ENCODE measurements around the gene PALD1. TPM values are rescaled to one million over a fixed set of nuclear protein-coding genes. Genes with fewer than 3 reads are reported as not detected.

Gene PALD1
- polyA plus RNA-seq (ENCODE audit: insufficient read length in 4 of 4): 10 to 100 TPM; 10.5 to 13.3 (median 12.0) TPM

DNA sequence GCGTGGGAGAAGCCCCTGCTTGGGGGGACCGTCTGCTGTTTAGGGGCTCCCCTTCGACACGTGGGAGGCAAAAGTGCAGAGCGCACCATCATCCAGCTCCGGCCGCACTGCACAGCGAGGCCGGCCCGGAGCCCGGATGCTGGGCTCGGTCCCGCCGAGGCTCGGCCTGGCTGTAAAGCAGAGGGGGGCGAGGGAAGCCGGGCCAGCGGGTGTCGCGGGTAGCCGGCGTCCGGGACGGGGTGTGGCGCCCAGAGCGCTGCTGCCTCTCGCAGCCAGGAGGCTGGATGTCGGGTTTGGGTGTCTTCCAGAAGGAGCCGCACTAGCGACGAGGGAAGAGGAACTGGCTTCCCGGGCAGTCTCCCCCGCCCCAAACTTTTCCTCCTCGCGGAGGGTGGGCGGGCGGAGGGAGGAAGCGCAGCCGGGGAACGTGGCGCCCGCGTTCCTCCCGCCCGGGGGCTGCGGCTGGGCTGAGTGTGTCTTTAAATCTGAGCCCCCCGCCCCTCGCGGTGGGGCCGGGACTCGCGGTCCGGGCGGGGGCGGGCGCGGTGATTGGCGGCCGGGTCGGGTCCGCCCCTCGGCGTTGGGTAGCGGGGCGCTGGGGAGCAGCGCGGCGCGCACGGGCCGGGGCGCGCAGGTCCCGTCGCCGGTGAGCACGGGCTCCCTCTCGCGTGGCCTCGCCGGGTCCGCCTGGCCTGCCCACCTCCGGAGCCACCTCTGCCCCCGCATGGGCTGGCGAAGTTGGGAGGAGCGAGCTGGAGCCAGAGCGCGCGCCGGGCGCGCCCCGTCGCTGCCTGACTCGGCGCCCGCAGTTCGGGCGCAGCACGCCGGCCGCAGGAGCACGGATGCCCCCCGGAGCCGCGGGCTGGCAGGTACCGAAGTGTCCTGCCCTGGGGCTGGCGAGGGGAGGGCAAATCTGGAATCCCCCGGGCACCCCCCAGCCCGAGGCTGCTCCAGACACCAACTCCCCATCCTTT is at the start of gene PALD1:
Gene PALD1, plus strand, starts transcription at position 577 of the 974 bp plus-strand sequence. CDS start 47,185 bp downstream, outside the sequence.
- peak in 1 of 4 donors; percentile 75 for DNase-seq (ENCODE audit: low read depth in 4 of 4, low spot score in 2 of 4)

DNA sequence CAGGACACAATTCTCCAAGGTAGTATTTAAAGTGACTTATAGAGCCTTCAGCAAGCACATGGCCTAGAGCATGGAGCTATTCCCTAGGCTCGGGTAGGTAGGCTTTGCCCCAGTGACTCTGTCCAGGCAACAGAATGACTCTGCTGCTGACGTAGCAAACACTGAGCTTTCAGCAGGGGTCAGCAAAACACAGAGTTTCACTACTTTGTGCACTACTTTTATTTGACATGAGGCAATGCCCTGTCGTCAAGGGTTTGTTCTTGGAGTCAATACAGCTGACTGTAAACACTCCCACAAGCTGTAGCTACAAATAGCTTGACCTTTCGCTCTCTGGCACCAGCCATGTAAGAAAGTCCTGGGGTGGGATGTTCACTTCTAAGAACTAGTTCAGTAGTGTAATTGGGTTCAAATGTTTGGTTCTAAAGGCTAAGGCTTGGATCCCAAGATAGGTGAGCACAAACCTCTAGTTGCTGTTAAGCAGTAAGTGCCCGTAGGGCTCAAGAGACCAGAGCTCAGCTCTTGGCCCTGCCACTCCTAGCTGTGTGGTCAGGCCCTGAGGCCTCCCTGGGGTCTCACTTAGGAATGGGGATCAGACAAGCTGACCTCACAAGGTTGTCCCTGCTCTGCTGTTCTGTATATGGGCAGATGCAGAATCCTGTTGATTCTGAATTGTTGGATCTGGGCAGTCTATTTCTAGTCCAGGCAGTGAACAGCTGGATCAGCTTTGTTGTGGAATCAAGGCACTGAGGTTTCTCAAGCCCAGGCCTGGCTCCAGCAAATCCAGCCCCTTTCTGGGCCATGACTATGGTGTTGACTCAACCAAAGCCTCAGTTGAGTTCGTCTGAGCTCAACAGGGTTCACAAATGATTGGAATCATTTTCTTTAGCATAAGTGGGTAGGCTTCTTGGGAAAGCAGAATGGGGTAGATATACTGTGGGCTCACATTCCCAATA is 47.8 kb upstream of the PALD1 start:
- peak in 2 of 4 donors; percentile 52 to 54 for DNase-seq (ENCODE audit: low read depth in 4 of 4, low spot score in 2 of 4)

DNA sequence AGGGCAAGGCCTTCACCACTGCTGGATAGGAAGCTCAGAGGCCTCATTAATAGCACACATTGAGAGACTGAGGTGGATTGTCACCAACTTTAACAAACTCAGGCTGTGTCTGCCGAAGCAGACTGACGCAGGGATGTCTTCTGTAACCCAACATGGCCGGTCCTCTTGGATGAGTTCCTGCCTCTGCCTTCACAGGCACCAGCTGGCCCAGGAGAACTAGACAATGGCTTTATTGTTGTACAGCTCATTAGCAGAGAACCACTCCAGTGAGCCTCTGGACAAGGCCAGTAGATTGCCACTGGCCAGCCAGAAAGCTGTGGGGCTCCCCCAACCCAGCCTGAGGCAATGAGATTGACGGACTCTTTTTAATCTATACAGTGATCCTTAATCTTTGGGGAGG is 46.5 kb upstream of the PALD1 start:
- DNase-seq (ENCODE audit: low read depth in 4 of 4, low spot score in 2 of 4): no peak

DNA sequence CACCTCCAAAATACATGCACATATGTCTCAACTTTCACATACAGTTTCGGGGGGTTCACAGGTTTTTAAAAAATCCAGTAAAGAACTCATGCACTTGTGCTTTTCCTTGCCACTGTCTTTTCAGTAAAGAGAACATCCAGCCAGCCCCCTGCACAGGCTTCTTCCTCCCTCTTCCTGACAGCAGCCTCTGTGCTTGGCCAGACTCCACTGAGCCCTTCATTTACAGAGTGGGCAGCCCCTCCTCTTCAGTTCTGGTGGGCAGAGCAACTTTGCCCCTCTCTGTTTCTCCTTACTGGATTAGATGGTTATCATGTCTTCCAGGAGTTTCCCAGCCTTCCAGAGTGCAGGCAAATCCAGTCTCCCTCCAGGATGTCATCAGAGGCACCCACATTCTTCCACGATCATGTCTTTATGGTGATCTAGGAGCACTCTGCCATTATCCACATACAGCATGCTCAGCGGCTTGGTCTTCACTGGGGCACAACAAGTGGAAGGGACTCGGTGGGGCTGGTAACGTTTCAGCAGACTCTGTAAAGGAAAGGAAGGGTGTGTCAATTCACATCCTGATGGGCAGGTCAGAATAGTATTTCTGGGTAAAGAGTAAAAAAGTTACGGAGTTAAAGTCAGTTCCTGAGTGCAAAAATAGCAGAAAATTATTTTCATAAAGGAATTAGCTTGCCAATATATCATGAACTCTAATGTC is 45.9 kb upstream of the PALD1 start:
- DNase-seq (ENCODE audit: low read depth in 4 of 4, low spot score in 2 of 4): no peak

DNA sequence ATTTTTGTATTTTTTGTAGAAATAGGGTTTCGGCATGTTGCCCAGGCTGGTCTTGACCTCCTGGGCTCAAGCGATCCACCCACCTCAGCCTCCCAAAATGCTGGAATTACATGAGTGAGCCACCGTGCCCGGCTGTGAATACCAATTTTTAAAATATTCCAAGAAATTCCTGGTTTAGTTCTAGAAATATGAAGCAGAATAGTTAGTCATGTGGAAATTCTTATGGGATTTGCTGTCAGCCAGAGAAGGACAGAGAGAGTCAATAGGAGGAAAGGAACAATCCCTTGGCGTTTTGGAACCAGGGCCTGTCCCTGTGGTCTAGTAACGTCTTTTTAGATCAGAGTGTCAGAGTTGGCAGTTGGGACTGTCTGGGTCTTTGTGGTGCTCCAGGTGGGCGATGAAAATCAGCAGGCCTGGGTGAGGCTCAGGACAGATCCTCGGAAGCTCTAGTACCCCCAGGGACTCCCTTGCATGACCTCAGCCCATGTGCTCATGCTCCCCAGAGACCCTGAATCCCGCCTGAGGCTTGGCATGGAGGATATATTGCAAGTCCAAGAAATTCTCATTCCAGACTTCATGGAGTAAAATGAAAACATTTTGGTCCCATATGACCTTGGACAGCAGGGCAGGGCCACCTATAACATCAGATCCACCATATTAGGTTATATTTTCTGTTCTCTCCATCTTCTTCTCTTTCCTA is 44.8 kb upstream of the PALD1 start:
- DNase-seq (ENCODE audit: low read depth in 4 of 4, low spot score in 2 of 4): no peak

DNA sequence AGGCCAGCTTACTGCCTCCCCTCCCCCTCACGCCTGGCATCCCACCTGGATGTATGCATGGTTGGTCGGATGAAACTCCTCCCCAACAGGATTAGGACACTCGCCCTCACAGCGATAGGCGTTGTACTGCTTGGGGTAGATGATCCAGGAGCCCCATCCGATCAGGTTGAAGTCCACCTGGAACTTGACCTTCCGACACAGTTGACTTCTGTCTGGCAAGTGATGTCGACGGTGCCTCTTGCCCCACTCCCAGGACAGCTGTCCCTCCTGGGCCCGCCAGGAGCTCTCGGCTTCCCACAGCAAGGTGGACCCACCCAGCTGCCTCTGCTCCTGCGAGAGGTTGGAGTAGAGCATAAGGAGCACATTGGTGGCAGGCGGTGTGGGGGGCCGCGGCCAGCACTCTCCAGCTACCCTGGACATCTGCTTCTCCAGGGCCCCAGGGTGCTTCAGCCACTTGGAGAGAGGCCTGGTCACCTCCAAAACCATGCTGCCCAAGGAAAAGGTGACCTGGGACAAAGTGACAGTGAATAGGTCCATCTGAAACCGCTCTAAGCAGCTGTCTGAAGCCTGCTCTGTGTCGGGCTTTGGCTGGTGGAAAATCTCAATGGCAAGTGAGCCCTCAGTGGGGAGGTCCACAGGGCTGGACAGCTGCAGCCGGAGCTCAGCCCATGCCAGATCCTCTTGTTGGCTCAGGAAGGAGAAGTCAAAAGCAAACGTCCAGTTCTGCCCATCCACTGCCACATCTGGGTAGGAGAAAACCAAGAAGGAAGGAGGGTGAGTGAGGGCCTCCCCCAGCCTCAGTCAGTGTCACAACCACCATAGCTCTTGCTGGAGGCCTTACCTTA is 43.1 kb upstream of the PALD1 start:
- DNase-seq (ENCODE audit: low read depth in 4 of 4, low spot score in 2 of 4): no peak

DNA sequence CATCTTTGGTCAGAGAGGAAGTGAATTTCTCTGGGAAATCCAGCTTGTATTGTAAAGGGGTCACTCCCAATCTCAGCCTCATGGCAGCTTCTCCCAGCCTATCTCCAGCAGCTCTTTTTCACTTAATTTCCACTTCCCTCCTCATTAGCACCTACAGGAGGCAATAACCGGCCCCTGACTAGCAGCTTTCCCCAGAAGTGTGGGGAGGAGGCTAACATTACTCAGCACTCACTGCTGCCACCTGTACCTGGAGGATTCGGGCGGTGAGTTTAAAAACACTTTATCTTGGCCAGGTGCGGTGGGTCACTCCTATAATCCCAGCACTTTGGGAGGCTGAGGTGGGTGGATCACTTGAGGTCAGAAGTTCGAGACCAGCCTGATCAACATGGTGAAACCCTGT is 40.8 kb upstream of the PALD1 start:
- no peak for DNase-seq (ENCODE audit: low read depth in 4 of 4, low spot score in 2 of 4)

DNA sequence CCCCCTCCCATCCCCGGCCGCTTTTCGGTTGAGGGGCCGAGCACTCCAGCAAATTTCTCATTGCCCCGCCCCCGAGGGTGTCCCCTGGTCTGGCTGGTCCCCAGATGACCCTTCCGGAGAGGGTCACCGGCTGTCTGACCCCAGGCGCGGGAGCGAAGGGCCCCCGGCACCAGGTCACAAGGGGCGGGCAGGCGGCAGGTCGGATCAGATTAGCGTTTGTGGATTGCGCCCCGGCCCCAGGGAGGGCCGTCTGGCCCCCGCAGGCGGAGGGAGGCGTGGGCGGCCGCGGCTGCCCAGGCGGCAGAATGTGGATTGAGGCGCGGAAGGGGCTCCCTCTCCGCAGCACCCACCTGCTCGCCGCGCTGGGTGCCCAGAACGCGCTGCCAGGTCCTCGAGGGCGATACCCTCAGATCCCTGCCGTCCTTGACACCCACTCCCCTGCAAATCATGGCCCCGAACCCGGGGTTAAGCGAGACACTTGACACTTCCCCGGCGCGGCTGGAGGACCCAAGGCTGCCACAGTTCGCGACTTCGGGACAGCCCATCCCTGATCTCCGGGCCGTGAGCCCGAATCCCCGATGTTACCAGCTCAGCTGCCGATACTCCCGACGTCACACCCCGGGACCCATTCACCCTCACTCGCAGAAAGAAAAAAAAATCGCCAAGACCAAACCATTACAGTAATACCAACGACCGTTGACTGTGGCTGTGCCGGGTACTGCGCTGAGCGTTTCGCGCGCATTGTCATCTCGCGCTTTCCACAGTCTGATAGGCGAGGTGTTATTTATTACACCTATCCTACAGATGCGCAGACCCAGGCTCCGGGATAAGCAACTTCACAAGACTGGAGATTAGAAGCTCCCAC is 38.0 kb upstream of the PALD1 start:
- no peak for DNase-seq (ENCODE audit: low read depth in 4 of 4, low spot score in 2 of 4)

DNA sequence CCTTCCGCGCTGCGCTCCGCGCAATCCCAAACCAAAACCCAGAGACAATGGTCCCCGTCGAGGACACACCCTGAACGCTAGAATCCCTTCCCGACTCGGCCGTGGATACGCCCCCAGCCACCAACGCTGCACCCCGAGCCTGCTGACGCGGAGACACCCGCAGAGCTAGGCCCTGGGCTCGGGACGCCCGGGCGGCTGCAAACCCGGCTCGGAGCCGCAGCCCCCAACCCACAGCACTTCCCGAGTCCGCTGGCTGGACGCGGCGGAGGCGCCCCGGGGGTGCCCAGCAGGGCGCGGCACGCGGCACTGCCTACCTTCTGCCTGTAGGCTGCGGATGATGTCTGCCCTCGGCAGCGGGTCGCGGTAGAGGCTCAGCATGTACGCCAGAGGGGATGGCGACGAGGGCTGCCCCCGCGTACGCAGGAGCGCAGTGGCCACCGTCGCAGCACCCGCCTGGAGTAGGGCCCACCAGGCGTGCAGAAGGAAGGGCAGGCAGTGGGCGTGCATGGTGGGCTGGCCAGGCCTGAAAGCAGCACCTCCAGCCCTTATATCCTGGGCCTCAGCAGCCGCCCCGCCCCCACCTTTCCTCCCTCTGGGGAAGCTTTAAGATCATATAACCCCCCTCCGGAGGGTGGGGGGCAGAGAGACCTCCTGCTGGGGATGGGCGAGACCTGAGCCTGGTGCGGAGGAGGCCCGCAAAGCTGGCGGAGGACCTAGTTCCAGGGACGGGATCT is 37.2 kb upstream of the PALD1 start, which contains the start of gene NODAL:
Gene NODAL, minus strand, starts transcription at position 521 of the 734 bp plus-strand sequence. Its CDS starts 14 bp downstream, at position 507.
- DNase-seq (ENCODE audit: low read depth in 4 of 4, low spot score in 2 of 4): no peak

DNA sequence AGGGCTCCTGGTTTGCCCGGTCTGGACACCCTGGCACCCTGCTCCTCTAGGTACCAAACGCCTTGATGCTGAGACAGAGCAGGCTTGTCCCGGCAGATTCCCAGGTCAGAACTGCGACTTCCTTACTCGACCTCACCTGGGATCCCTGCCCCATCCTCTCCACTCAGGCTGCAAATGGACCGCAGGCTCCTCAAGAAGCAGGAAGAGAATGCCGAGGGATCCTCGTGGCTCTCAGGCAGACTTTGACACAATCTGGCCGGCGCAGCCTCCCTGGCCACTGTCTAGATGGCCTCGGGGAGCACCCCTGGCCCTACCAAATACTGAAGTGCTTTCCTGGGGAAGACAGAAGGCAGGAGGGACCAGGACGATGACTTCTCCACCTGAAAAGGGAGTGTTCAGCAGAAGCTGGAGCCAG is 36.7 kb upstream of the PALD1 start:
- no peak for DNase-seq (ENCODE audit: low read depth in 4 of 4, low spot score in 2 of 4)

DNA sequence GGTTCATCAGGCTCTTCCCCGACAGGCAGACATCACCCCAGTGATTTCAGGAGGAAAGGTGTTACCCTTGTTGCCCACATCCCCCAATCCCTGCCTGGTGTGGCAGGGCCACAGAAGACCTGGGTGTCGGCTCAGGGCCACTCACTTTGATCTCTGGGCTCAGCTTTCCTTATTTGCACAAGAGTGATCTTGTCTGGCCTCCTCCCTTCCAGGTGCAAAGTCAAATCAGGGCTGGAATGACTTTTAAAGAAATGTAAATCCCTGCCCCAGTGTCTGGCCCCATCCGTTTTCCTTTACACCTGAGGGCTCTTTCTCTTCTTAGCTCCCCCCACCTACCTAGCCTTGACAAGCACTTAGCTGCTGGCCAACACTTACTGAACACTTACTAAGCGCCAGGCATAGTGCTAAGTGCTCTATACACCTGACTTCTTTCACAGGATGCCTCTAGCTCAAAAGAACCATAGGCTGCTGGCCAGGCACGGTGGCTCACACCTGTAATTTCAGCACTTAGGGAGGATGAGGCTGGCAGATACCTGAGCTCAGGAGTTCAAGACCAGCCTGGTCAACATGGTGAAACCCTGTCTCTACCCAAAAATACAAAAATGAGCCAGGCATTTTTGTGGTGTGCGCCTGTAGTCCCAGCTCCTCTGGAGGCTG is 36.1 kb upstream of the PALD1 start:
- no peak for DNase-seq (ENCODE audit: low read depth in 4 of 4, low spot score in 2 of 4)

DNA sequence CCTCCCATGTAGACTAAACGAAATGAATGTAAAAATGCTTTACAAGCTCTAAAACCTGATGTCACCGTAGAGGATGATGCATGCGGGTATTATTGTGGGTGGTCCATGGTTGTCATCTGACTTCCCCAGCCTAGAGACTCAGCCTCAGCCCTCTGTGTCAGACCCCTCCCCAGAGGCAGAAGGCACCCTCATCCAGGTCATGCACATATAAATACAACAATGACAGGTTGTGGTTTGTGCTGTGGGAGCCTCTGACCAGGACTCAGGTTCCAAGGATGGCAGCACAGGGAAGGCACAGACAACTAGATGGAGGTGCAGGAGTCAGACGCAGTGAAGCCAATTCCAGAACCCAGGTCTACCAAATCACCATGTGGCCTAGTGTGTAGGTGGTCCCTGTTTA is 33.8 kb upstream of the PALD1 start:
- DNase-seq (ENCODE audit: low read depth in 4 of 4, low spot score in 2 of 4): no peak

DNA sequence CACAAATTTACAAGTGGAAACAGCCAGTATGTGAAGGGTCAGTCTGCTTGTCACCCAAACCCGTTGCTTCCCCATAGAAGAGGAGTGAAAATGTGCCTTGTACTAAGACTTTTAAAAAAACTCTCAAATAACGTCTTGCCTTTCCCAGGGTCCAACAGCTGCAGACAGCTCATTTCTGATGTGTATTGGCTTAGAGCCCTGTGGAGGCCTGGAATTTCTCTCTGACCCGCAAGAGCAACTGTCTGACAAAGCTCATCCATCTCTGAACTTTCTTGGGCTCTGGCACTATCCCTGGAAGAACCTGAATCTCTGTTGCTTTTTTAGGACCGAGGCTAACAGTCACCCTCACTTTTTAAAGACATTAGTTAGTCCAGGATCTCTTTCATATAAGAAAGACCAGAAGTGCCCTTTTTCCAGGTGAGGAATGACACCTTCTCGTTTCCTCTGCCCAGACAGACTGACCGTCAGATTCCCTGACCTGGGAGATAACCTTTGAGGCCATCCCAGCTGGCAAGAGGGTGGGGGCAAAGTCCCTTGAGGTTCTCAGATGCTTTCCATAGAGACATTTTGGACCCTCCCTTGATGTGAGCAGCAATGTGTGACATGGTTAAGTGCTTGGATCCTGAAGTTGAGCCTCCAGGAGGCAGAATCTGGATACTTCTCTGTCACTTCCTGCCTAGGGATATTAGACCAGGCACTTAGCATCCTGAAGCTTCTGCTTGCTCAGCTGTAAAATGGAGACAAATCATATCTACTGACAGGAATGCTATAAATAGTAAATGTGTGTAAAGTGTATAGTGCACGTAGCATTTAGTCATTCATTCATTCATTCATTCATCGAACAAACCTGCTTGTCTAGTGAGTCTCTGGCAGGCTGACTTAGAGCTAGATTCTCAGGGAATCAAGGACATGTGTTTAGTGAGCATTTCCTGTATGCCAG is 32.6 kb upstream of the PALD1 start:
- DNase-seq (ENCODE audit: low read depth in 4 of 4, low spot score in 2 of 4): no peak

DNA sequence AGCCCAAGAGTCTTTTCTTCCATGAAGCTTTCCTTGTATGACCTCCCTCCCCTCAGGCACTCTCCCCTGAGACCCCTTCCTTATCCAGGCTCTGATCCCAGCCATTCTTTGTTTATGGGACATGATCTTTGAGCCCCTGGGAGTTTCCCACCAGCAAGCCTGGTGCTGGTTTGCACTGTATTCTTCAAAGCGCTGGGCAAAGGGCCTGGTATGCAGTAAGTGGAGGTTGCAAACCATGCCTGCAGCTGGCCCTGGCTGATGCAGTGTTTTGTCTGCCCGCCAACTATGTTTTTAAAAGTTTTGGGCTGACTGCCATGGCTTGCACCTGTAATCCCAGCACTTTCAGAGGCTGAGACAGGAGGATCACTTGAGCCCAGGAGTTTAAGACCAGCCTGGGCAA is 30.3 kb upstream of the PALD1 start:
- no peak for DNase-seq (ENCODE audit: low read depth in 4 of 4, low spot score in 2 of 4)

DNA sequence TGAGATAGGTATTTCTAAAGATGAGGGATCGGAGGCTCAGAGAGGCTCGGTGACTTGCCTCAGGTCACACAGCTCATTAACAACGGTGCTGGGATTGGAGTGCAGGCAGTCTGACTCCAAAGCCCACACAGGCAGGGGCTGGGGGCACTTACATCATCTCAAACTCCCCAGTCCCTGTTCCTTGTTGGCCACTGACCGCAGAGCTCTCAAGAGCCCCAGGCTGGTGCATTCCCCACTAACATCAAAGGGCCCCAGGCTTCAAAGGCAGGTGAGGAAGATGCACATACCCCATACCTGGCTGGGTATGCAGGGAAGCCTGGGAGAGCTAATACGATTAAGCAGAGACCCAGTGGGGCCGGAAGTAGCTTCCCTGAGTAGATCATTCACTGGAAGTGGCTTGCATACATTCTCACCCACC is 23.3 kb upstream of the PALD1 start:
- no peak for DNase-seq (ENCODE audit: low read depth in 4 of 4, low spot score in 2 of 4)

DNA sequence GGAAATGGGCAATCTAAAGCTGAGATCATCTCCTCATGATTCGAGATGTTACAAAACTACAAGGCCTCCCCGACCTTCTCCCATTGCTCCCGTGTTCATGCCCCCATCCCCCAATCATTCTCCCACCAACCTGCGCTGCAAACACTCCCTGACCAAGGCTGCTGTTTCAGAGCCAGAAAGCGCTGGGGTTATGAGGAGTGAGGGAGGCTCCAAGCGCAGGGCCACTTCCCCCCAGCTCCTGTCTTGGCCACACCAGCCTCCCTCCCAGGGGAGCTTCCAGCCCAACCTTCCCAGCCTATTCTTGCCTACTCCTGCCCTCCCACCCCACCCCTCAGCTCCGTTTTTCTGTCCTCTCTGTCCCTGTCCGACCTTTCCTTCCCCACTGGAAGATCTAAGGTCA is 22.4 kb upstream of the PALD1 start:
- no peak for DNase-seq (ENCODE audit: low read depth in 4 of 4, low spot score in 2 of 4)

Data from left renal cortex interstitium (tissue), 4 donors.